K562 (cell line): ENCODE data around the gene CEND1. TPM values are rescaled to one million over a fixed set of nuclear protein-coding genes. Genes with fewer than 3 reads are reported as not detected.
A peak's percentile ranks its signal among the peaks of the same experiment; 100 is the strongest.

ENCODE experiments used
- ATAC-seq: fragments of 200-7000 bp; cut with Tn5 transposase; 3 replicates; pipeline ENCODE4 v1.9.1; 2020; ENCODE audit warnings: moderate library complexity
- BruUV-seq: library from RNA; stranded (reverse); fragments of 400-500 nt; replicated peaks from 2 replicates; lab custom pipeline; 2021; lab: Mats Ljungman, UMichigan
- CTCF ChIA-PET: fragments of 300-600 bp; formaldehyde crosslinking; extraction: SDS; loops from one replicate; lab custom pipeline; 2021; ENCODE audit warnings: low intra/inter-chr PET ratio; lab: Yijun Ruan, JAX
- POLR2A ChIA-PET: fragments of 300-600, 350-650 bp; sonication (Branson Sonifier 250); formaldehyde crosslinking; extraction: SDS; loops from one replicate; lab custom pipeline; 2021; ENCODE audit warnings: antibody characterized with exemption, inconsistent platforms; lab: Yijun Ruan, JAX
- DNase-seq, 4 experiments: peaks; one replicate each; pipeline versions ENCODE4 v3.0.0 to v3.0.0-alpha.2; 2011 to 2018; ENCODE audit warnings: low spot score in 3 of 4, mixed read lengths in 3 of 4; ENCODE audit errors: extremely low read depth in 1 of 4
- FAIRE-seq: peaks from 2 replicates; lab custom pipeline; 2011; peaks lifted over from hg19 to GRCh38; lab: Jason Lieb, UNC
- H2AFZ ChIP-seq: 2 replicates; pipeline ENCODE4 v1.6.0; 2011; ENCODE audit warnings: low read depth, low read length, control low read depth, inconsistent platforms
- H3K27ac ChIP-seq: fragments of 200-600 bp; 3 replicates; pipeline ENCODE4 v1.8.0; 2011; ENCODE audit warnings: low read depth, mild to moderate bottlenecking, control low read depth, inconsistent platforms, low read length, moderate library complexity, mixed read lengths; ENCODE audit errors: extremely low read depth
- H3K27me3 ChIP-seq, 2 experiments: fragments of 300-600 bp in 1 of 2; 2 replicates in 1 of 2; 3 replicates in 1 of 2; pipeline versions ENCODE4 v1.6.0 to v1.8.0; 2011; ENCODE audit warnings: inconsistent platforms in 2 of 2, low read length in 2 of 2, mild to moderate bottlenecking in 1 of 2, mixed read lengths in 1 of 2, moderate library complexity in 1 of 2; ENCODE audit not compliant: control insufficient read depth in 2 of 2, insufficient read depth in 2 of 2
- H3K36me3 ChIP-seq: fragments of 300-600 bp; 3 replicates; pipeline ENCODE4 v1.8.0; 2011; ENCODE audit warnings: mild to moderate bottlenecking, low read length, inconsistent platforms; ENCODE audit not compliant: control insufficient read depth, insufficient read depth
- H3K4me1 ChIP-seq, 2 experiments: fragments of 200-600 bp in 1 of 2; replicated peaks in 1 of 2; 2 replicates in 1 of 2; 3 replicates in 1 of 2; pipeline versions ENCODE4 v1.5.1 to v1.8.0; 2011; ENCODE audit warnings: inconsistent platforms in 2 of 2, low read length in 2 of 2, mild to moderate bottlenecking in 1 of 2, mixed read lengths in 1 of 2, moderate library complexity in 1 of 2; ENCODE audit not compliant: control insufficient read depth in 2 of 2, insufficient read depth in 2 of 2
- H3K4me2 ChIP-seq: 2 replicates; pipeline ENCODE4 v1.6.1; 2011; ENCODE audit warnings: low read length, control low read depth, inconsistent platforms, mixed read lengths; ENCODE audit not compliant: insufficient read depth
- H3K4me3 ChIP-seq: fragments of 200-600 bp; sonication (generic), shearing (Covaris generic); 2 replicates; pipeline ENCODE4 v1.5.1; 2016; ENCODE audit warnings: control low read depth, inconsistent platforms
- H3K79me2 ChIP-seq: fragments of 200-600 bp; 3 replicates; pipeline ENCODE4 v1.8.0; 2011; ENCODE audit warnings: low read length, inconsistent platforms; ENCODE audit not compliant: control insufficient read depth, insufficient read depth
- H3K9ac ChIP-seq, 2 experiments: 2 replicates each; pipeline versions ENCODE4 v1.6.0 to v1.6.1; 2011; ENCODE audit warnings: low read depth in 2 of 2, low read length in 2 of 2, control low read depth in 1 of 2, inconsistent platforms in 1 of 2, mild to moderate bottlenecking in 1 of 2, mixed read lengths in 1 of 2; ENCODE audit not compliant: insufficient read depth in 1 of 2
- H3K9me1 ChIP-seq: one replicate; pipeline ENCODE4 v1.6.0; 2011; ENCODE audit warnings: inconsistent platforms, mild to moderate bottlenecking, low read length, moderate library complexity; ENCODE audit not compliant: control insufficient read depth, insufficient read depth
- H3K9me3 ChIP-seq: replicated peaks from 2 replicates; pipeline ENCODE4 v1.5.1; 2011; ENCODE audit warnings: low read depth, low read length, inconsistent platforms; ENCODE audit not compliant: control insufficient read depth, insufficient read depth
- H4K20me1 ChIP-seq: replicated peaks from 2 replicates; pipeline ENCODE4 v1.6.1; 2011; ENCODE audit warnings: low read length, inconsistent platforms, mixed read lengths; ENCODE audit not compliant: control insufficient read depth, insufficient read depth
- BMI1 ChIP-seq: fragments of 150-350 bp; IDR thresholded peaks from 2 replicates; pipeline ENCODE4 v1.6.1; 2014; ENCODE audit warnings: low read length
- CEBPB ChIP-seq: fragments of 450-650 bp; IDR thresholded peaks from 2 replicates; pipeline ENCODE4 v1.6.1; 2016; ENCODE audit warnings: missing genetic modification characterization, missing compliant biosample characterization
- CHD1 ChIP-seq: fragments of 200-600 bp; sonication (generic); IDR thresholded peaks from one replicate; pipeline ENCODE4 v1.6.1; 2012; ENCODE audit warnings: mild to moderate bottlenecking, moderate library complexity, low read length, inconsistent platforms
- E2F6 ChIP-seq, 2 experiments: IDR thresholded peaks; 2 replicates each; pipeline ENCODE4 v1.6.1; 2011; ENCODE audit warnings: borderline replicate concordance in 1 of 2, control low read depth in 1 of 2, low read depth in 1 of 2, low read length in 1 of 2, mild to moderate bottlenecking in 1 of 2, mixed read lengths in 1 of 2, moderate library complexity in 1 of 2; ENCODE audit not compliant: insufficient read depth in 1 of 2, insufficient read length in 1 of 2, poor library complexity in 1 of 2, severe bottlenecking in 1 of 2; ENCODE audit errors: extremely low read depth in 1 of 2
- FIP1L1 ChIP-seq: fragments of 200-400 bp; formaldehyde crosslinking; IDR thresholded peaks from 2 replicates; pipeline ENCODE4 v1.6.1; 2018; ENCODE audit warnings: mild to moderate bottlenecking, low read depth, low read length; ENCODE audit not compliant: poor library complexity, severe bottlenecking
- HNRNPL ChIP-seq: fragments of 200-400 bp; formaldehyde crosslinking; IDR thresholded peaks from 2 replicates; pipeline ENCODE4 v1.6.1; 2017; ENCODE audit warnings: low read depth, mild to moderate bottlenecking, low read length
- IRF2 ChIP-seq: sonication (generic); formaldehyde crosslinking; IDR thresholded peaks from 2 replicates; pipeline ENCODE4 v1.8.1; 2022; ENCODE audit warnings: mild to moderate bottlenecking, missing genetic modification reagents
- POLR2G ChIP-seq: fragments of 200-400 bp; formaldehyde crosslinking; IDR thresholded peaks from 2 replicates; pipeline ENCODE4 v1.6.1; 2017; ENCODE audit warnings: low read depth, mild to moderate bottlenecking, antibody characterized with exemption, low read length, moderate library complexity
- RBFOX2 ChIP-seq: fragments of 200-400 bp; formaldehyde crosslinking; IDR thresholded peaks from 2 replicates; pipeline ENCODE4 v1.6.1; 2017; ENCODE audit warnings: low read depth, mild to moderate bottlenecking, low read length, moderate library complexity
- SMAD1 ChIP-seq: fragments of 150-350 bp; IDR thresholded peaks from 2 replicates; pipeline ENCODE4 v1.6.1; 2014; ENCODE audit warnings: low read length, low read depth; ENCODE audit not compliant: partially characterized antibody
- UBTF ChIP-seq, 2 experiments: IDR thresholded peaks; 2 replicates each; pipeline ENCODE4 v1.6.1; 2012; ENCODE audit warnings: improper control_type of control experiment in 2 of 2, low read depth in 2 of 2, low read length in 2 of 2, borderline replicate concordance in 1 of 2
- ZBTB1 ChIP-seq: sonication (generic); formaldehyde crosslinking; IDR thresholded peaks from 2 replicates; pipeline ENCODE4 v1.8.1; 2023; ENCODE audit warnings: missing genetic modification reagents, low read depth, mild to moderate bottlenecking, borderline replicate concordance
- ZNF133 ChIP-seq: fragments of 250-450 bp; sonication (Bioruptor Pico); IDR thresholded peaks from 2 replicates; pipeline ENCODE4 v1.4.0; 2020; ENCODE audit warnings: mild to moderate bottlenecking
- ZNF175 ChIP-seq: fragments of 200-800 bp; sonication (Bioruptor generic); IDR thresholded peaks from 2 replicates; pipeline ENCODE4 v1.6.1; 2016; ENCODE audit warnings: low read depth, mild to moderate bottlenecking, missing genetic modification characterization, missing compliant biosample characterization
- WGBS: fragments of 100-300 bp; shearing (Covaris generic); methylation state at CpG from one replicate; pipeline ENCODE4 v1.1.6; 2016; ENCODE audit warnings: low coverage, mixed read lengths; ENCODE audit not compliant: insufficient coverage; ENCODE audit errors: missing lambda C conversion rate; 5-methylcytosine and 5-hydroxymethylcytosine counted together
- in situ Hi-C: fragments of 300-500 bp; cut with MboI; formaldehyde crosslinking; loops from 4 replicates; pipeline ENCODE4 v1.15.0; 2018; ENCODE audit warnings: inconsistent platforms, mixed read lengths
- intact Hi-C: fragments of 100-400 bp; cut with micrococcal nuclease; formaldehyde crosslinking; loops from 2 replicates; pipeline ENCODE4 v1.14.2; 2022
- polyA plus RNA-seq, 8 experiments: library from polyadenylated mRNA; depleted of rRNA in 4 of 8; stranded (reverse) in 5 of 8; unstranded in 3 of 8; fragments of >200 nt; fragmentation: Nextera tagmentation in 2 of 8; fragmentation: Illumina TruSeq in 1 of 8; extraction: Ambion mirVana in 2 of 8; extraction: Trizol in 1 of 8; gene quantifications; 2 replicates each; pipeline versions ENCODE4 v1.2.1 to v1.2.3, GENCODE V29; 2011 to 2014; ENCODE audit warnings: inconsistent platforms in 1 of 8, missing spikeins in 1 of 8
- total RNA-seq, 7 experiments: library from RNA; depleted of rRNA in 6 of 7; stranded (reverse); fragments of >200 nt in 6 of 7; fragmentation: Illumina TruSeq in 2 of 7; extraction: Trizol in 2 of 7; gene quantifications; 2 replicates each; pipeline versions ENCODE4 v1.2.1 to v1.2.3, GENCODE V29; 2011 to 2021; ENCODE audit warnings: low replicate concordance in 1 of 7

CEND1 gene
- total and polyA plus RNA-seq, 9 of the 15 experiments (the other 6 are each of a cell fraction or from before 2014, with no cell fraction given): 0.13 to 0.18 (median 0.16) TPM; not detected in 6

GRCh38 chr11:804599-804964 is 14.7 kb upstream of the CEND1 start (continued):
- TF ChIP-seq CEBPB (tag) (no peak), UBTF (IDR thresholded peaks at IDR 0.05; ENCODE audit: borderline replicate concordance in 1 of 2, low read depth in 2 of 2, low read length in 2 of 2) (no peak), ZNF133 (CRISPR knock-in tag) (no peak), HNRNPL (no peak)
- TF ChIP-seq, all 486 proteins: peak for 6

GRCh38 chr11:803770-804598 is 14.1 kb upstream of the CEND1 start:
- no peak for DNase-seq
- ChIA-PET CTCF (no interaction called here), POLR2A (interaction anchor here (1.0 to 1.9 kb wide), 4 partner anchors 9 to 25 kb away, joined by 3 to 4 read pairs (median 4); no protein-coding TSS in a partner anchor)
- no TSS peak for BruUV-seq
- Histone ChIP-seq H3K9me3 (no peaks in the 10 kb centered on the region), H3K9me1 (no peaks in the 10 kb centered on the region), H4K20me1 (no peaks in the 10 kb centered on the region), H3K27ac (no peak overlapping the region; the same call in 2 of the 3 replicates), H3K4me3 (peak overlapping the region; percentile 65), H3K27me3 (no peaks in the 10 kb centered on the region), H3K36me3 (peaks cover 38% of the 10 kb centered on the region; the same call in 1 of the 3 replicates), H3K9ac (peak overlapping the region; percentile 52 to 97), H3K4me1 (peaks cover 10 to 87% of the 10 kb centered on the region in 2 experiments; a peak in 4 of 5 replicates), H3K79me2 (peaks cover 33% of the 10 kb centered on the region), H2AFZ (no peak overlapping the region), H3K4me2 (peak overlapping the region; percentile 85)
- intact Hi-C loops (loop anchor here (2.0 kb wide), 1 partner anchor 29 kb away; the partner anchor contains the start of gene CD151), in situ Hi-C loops (no loop called here)
- no peak for FAIRE-seq
- no peak for ATAC-seq
- 76% methylated on average over 15 of the region's 26 CpGs for WGBS
- TF ChIP-seq BMI1: no peak
- peak in 1 of 2 experiments; percentile 25 for TF ChIP-seq E2F6 (IDR thresholded peaks at IDR 0.05; ENCODE audit: borderline replicate concordance in 1 of 2, extremely low read depth in 1 of 2, insufficient read depth in 1 of 2, insufficient read length in 1 of 2, low read depth in 1 of 2, low read length in 1 of 2, poor library complexity in 1 of 2, severe bottlenecking in 1 of 2)
- peak; percentile 11 for TF ChIP-seq CHD1
- TF ChIP-seq SMAD1: no peak
- no peak for TF ChIP-seq ZNF175 (CRISPR knock-in tag)
- peak; percentile 30; the same call in 1 of the 2 replicates for TF ChIP-seq RBFOX2
- TF ChIP-seq ZBTB1: 0 out of 2 replicates have a peak, but pooled peaks have one; percentile 61
- peak; percentile 74; the same call in 1 of the 2 replicates for TF ChIP-seq POLR2G
- peak; percentile 52 for TF ChIP-seq FIP1L1
- TF ChIP-seq IRF2 (CRISPR knock-in tag): no peak
